Activated CD4-positive, alpha-beta T cell treated with anti-CD3 and anti-CD28 coated beads for 36 hours (primary cell): ENCODE measurements around the gene GADD45B. TPM values are rescaled to one million over a fixed set of nuclear protein-coding genes. Genes with fewer than 3 reads are reported as not detected.
A peak's percentile ranks its signal among the peaks of the same experiment; 100 is the strongest.

Source experiments
- ATAC-seq: fragments of 200-7000 bp; cut with Tn5 transposase; one replicate; pipeline ENCODE4 v1.10.0; 2021; ENCODE audit warnings: mild to moderate bottlenecking, moderate library complexity
- CTCF ChIA-PET: fragments of 350-600 bp; sonication (Branson Sonifier 250); formaldehyde crosslinking; loops from one replicate; lab custom pipeline; 2021; ENCODE audit warnings: antibody characterized with exemption; lab: Charles Lee
- POLR2A ChIA-PET: fragments of 350-600 bp; sonication (Branson Sonifier 250); formaldehyde crosslinking; loops from one replicate; lab custom pipeline; 2021; ENCODE audit warnings: antibody characterized with exemption, inconsistent platforms; lab: Charles Lee
- DNase-seq: peaks from one replicate; pipeline ENCODE4 v3.0.0-alpha.2; 2020
- H3K27ac Mint-ChIP-seq: one replicate; pipeline ENCODE4 v1.8.0; 2021; ENCODE audit warnings: mixed read lengths
- H3K27me3 Mint-ChIP-seq: one replicate; pipeline ENCODE4 v1.8.0; 2021; ENCODE audit warnings: mixed read lengths
- H3K36me3 Mint-ChIP-seq: one replicate; pipeline ENCODE4 v1.8.0; 2021; ENCODE audit warnings: low read depth, mixed read lengths
- H3K4me1 Mint-ChIP-seq: one replicate; pipeline ENCODE4 v1.8.0; 2021; ENCODE audit warnings: mixed read lengths
- H3K4me3 Mint-ChIP-seq: one replicate; pipeline ENCODE4 v1.8.0; 2021; ENCODE audit warnings: mild to moderate bottlenecking, moderate library complexity, mixed read lengths
- H3K9me3 Mint-ChIP-seq: one replicate; pipeline ENCODE4 v1.8.0; 2021; ENCODE audit warnings: low read depth, mixed read lengths
- intact Hi-C, 2 experiments: fragments of 100-400 bp; cut with DNase I in 1 of 2; cut with micrococcal nuclease in 1 of 2; formaldehyde crosslinking; loops; one replicate each; pipeline versions ENCODE4 v1.14.2 to v1.15.1; 2022 to 2024; cut with DNase I, micrococcal nuclease
- total RNA-seq, 2 experiments: library from RNA; stranded (reverse); gene quantifications; one replicate each; pipeline ENCODE4 v1.2.3, GENCODE V29; 2021

The GADD45B gene
- total RNA-seq, 2 experiments from 2014 or later: 57.7 to 71.2 TPM

DNA sequence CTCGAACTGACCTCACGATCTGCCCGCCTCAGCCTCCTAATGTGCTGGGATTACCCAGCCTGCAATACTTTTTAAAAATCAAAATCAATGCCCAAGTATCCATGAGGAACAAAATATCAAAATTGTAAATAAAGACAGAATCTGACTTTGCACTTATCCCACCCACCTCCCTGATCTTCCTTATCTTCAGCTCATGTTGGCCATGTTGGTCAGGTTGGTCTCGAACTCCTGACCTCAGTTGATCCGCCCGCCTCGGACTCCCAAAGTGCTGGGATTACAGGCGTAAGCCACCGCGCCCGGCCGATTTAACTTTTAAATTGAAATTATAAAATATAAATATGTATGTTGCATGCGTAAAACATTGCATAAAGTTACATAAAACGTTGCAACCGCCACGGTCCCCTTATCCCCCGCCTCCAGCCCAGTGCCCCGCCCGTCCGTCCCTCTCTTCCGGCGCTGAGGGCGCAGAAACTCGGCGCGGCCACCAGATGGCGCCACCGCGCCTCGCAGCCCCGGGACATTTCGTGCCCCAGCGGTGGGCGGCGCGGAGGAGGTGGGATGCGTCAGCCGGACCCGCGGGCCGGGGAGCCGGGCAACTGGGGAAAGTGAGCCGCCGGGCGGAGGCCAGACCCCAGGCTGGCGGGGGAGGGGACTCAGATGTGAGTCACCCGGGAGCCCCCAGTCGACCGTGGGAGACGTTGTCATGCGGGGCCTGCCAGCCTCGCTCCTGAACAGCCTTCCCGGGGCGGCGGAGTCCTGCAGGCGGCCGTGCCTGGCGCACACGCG, 1.5 kb upstream of the GADD45B start:
- Mint-ChIP-seq H3K36me3 (peaks cover 23% of the 10 kb centered on the region), H3K27ac (peak overlapping the region; percentile 79), H3K4me3 (peak overlapping the region; percentile 94), H3K27me3 (no peaks in the 10 kb centered on the region), H3K4me1 (peaks cover 21% of the 10 kb centered on the region), H3K9me3 (no peaks in the 10 kb centered on the region)
- CTCF ChIA-PET: interaction anchor here (0.7 to 2.6 kb wide), 9 partner anchors 10 to 1641 kb away, joined by 3 to 11 read pairs (median 4); no protein-coding TSS in a partner anchor
- DNase-seq: peak; percentile 96
- intact Hi-C loops: loop anchor here (1.0 to 5.0 kb wide), 9 partner anchors 17 to 312 kb away; partner anchors contain the start of genes DOT1L (in 1 of the 2), SGTA (in 1 of the 2) and TIMM13 (in 1 of the 2)
- POLR2A ChIA-PET: interaction anchor here (4.1 kb wide), 1 partner anchor 145 kb away, joined by 106 read pairs; no protein-coding TSS in a partner anchor
- ATAC-seq: peak; percentile 24

DNA sequence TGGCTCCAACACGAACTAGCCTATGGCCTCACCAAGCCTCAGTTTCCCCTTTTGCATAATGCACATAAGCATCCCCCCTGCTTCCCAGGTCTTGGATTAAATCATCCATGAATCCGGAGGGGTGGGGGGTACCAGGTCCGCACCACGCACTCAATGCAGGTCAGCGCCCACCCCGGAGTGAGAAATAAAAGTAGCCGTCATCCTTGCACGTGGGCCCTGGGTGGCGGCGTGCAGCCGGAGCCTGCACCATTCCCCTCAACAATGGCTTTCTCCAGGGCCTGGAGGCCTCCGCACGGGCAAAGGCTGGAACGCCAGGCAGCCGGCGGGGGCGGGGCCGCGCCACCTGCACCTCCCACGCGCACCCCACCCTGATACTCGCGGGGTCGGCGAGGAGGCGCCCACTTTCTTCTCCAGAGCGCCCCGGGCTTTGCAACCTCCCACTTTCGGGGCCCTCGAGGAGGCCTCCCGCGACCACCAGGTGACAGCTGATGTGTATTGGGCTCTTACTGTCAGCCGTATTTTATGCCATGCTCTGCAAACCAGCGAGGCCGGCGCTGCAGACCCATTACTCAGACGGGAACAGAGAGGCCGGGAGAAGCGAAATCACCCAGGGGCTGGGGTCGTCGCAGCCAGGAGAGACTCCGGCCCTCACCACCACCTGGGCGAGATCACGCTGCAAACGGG, 767 bp upstream of the GADD45B start:
- DNase-seq: peak; percentile 90
- intact Hi-C loops: loop anchor here in 1 of 2 experiments (1.0 to 5.0 kb wide), 5 partner anchors 48 to 313 kb away; partner anchors contain the start of genes DOT1L, SGTA and TIMM13
- H3K4me3 Mint-ChIP-seq: peak overlapping the region; percentile 94
- H3K4me1 Mint-ChIP-seq: peaks cover 22% of the 10 kb centered on the region
- ATAC-seq: peak; percentile 40
- H3K36me3 Mint-ChIP-seq: peaks cover 23% of the 10 kb centered on the region
- no peaks in the 10 kb centered on the region for H3K9me3 Mint-ChIP-seq
- CTCF ChIA-PET: interaction anchor here (0.7 to 3.6 kb wide), 11 partner anchors 18 to 162 kb away, joined by 3 to 65 read pairs (median 9); partner anchors contain the start of gene LMNB2
- POLR2A ChIA-PET: interaction anchor here (0.6 to 4.1 kb wide), 23 partner anchors 14 to 630 kb away, joined by 3 to 106 read pairs (median 8); partner anchors contain the start of genes LMNB2, THOP1, TIMM13 and ZNF57
- H3K27me3 Mint-ChIP-seq: no peaks in the 10 kb centered on the region
- H3K27ac Mint-ChIP-seq: peak overlapping the region; percentile 79

DNA sequence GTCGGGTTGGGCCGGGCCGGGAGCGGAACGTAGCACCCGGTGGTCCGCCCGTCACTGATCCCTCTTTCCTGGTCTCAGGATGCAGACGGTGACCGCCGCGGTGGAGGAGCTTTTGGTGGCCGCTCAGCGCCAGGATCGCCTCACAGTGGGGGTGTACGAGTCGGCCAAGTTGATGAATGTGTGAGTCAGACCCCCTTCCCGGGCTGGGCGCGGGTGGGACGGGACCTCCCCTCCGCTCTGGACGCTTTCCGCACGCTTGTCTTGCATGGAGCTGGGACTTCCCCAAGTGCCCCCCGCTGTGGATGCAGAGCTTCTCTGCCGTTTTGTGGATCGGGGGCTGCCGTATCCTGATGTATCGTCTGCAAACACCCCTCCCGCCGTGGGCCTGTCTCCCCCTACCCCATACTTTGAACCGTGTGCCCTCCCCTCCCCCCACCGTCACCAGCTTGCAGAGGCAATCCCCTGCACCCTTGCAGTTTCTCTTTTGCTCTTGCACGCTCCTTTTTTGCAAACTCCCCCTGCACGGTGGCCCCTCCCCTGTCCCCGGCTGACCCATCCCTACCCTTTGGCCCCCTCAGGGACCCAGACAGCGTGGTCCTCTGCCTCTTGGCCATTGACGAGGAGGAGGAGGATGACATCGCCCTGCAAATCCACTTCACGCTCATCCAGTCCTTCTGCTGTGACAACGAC, 669 bp downstream of the GADD45B start:
- Mint-ChIP-seq H3K9me3 (peaks cover 5% of the 10 kb centered on the region), H3K27ac (peak overlapping the region; percentile 90), H3K27me3 (no peaks in the 10 kb centered on the region), H3K36me3 (peaks cover 23% of the 10 kb centered on the region), H3K4me3 (peak overlapping the region; percentile 94), H3K4me1 (peaks cover 22% of the 10 kb centered on the region)
- DNase-seq (peak; percentile 88), ATAC-seq (peak; percentile 31)
- ChIA-PET POLR2A (interaction anchor here (0.5 to 4.1 kb wide), 25 partner anchors 16 to 604 kb away, joined by 3 to 106 read pairs (median 6); partner anchors contain the start of genes LMNB2, THOP1, TIMM13 and ZNF57), CTCF (interaction anchor here (0.6 to 3.6 kb wide), 14 partner anchors 20 to 172 kb away, joined by 3 to 65 read pairs (median 6); partner anchors contain the start of gene LMNB2)
- intact Hi-C loops: loop anchor here (1.0 to 5.0 kb wide), 3 partner anchors 77 to 314 kb away; partner anchors contain the start of gene DOT1L (in 1 of the 2)

DNA sequence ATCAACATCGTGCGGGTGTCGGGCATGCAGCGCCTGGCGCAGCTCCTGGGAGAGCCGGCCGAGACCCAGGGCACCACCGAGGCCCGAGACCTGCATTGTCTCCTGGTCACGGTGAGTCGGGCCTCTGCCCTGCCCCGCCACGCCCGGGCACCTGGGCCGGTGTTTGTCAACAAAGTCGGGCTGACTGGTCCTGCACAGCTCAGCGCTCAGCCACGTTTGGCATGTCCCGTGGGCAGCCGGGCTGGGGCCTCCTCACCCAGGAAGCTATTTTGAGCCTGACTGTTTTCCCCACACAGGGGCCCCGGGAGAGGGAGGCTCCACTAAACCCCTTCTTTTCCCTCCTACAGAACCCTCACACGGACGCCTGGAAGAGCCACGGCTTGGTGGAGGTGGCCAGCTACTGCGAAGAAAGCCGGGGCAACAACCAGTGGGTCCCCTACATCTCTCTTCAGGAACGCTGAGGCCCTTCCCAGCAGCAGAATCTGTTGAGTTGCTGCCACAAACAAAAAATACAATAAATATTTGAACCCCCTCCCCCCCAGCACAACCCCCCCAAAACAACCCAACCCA, 1.3 kb downstream of the GADD45B start:
- Mint-ChIP-seq H3K4me3 (peak overlapping the region; percentile 94), H3K9me3 (peaks cover 9% of the 10 kb centered on the region), H3K27me3 (no peaks in the 10 kb centered on the region), H3K27ac (peak overlapping the region; percentile 90), H3K36me3 (peaks cover 23% of the 10 kb centered on the region), H3K4me1 (peaks cover 22% of the 10 kb centered on the region)
- ChIA-PET CTCF (interaction anchor here (1.1 to 3.6 kb wide), 12 partner anchors 13 to 171 kb away, joined by 3 to 65 read pairs (median 6); partner anchors contain the start of gene LMNB2), POLR2A (interaction anchor here (0.5 to 4.1 kb wide), 20 partner anchors 16 to 605 kb away, joined by 3 to 106 read pairs (median 8); partner anchors contain the start of genes LMNB2 and TIMM13)
- intact Hi-C loops: loop anchor here in 1 of 2 experiments (5.0 kb wide), 1 partner anchor 315 kb away; the partner anchor contains the start of gene DOT1L
- DNase-seq (peak; percentile 55), ATAC-seq (no peak)

DNA sequence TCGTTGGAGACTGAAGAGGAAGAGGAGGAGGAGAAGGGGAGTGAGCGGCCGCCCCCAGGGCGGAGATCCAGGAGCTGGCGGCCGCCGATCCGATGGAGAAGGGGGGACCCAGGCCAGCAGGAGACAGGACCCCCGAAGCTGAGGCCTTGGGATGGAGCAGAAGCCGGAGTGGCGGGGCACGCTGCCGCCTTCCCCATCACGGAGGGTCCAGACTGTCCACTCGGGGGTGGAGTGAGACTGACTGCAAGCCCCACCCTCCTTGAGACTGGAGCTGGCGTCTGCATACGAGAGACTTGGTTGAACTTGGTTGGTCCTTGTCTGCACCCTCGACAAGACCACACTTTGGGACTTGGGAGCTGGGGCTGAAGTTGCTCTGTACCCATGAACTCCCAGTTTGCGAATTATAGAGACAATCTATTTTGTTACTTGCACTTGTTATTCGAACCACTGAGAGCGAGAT, 1.8 kb downstream of the GADD45B start:
- ATAC-seq: no peak
- Mint-ChIP-seq H3K27ac (peak overlapping the region; percentile 75), H3K4me3 (peak overlapping the region; percentile 94), H3K27me3 (no peaks in the 10 kb centered on the region), H3K36me3 (peaks cover 23% of the 10 kb centered on the region), H3K4me1 (peaks cover 22% of the 10 kb centered on the region), H3K9me3 (peaks cover 13% of the 10 kb centered on the region)
- DNase-seq: peak; percentile 47
- intact Hi-C loops: loop anchor here (2.0 to 5.0 kb wide), 3 partner anchors 25 to 315 kb away; partner anchors contain the start of gene DOT1L (in 1 of the 2)
- CTCF ChIA-PET: interaction anchor here (1.0 to 3.6 kb wide), 10 partner anchors 12 to 171 kb away, joined by 3 to 65 read pairs (median 4); partner anchors contain the start of gene LMNB2
- POLR2A ChIA-PET: interaction anchor here (0.6 to 4.1 kb wide), 12 partner anchors 16 to 581 kb away, joined by 3 to 106 read pairs (median 6); no protein-coding TSS in a partner anchor

DNA sequence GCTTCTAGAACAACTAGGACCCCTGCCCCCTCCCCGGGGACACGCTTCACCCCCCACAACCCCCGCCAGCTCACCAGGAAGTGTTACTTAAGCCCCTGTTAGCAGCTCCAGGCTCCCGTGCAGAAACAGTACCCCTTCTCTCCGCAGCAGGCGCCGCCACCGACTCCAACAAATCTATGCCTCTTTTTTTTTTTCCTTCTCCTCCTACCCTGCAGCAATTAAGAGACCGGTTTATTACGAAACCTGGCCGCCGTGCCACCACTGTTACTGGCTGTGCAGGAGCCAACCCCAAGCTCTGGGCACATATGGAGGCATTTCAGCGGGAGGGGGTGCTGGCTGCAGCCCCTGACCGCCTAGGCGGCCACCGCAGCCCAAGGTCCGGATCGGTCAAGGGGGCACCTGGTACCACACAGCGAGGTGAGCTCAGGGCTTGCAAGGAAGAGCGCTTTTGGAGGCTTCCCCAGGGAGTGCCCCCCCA, 2.4 kb downstream of the GADD45B start:
- POLR2A ChIA-PET: interaction anchor here (0.6 to 4.1 kb wide), 10 partner anchors 15 to 582 kb away, joined by 3 to 106 read pairs (median 6); no protein-coding TSS in a partner anchor
- Mint-ChIP-seq H3K27ac (peak overlapping the region; percentile 72), H3K4me3 (peak overlapping the region; percentile 94), H3K4me1 (peaks cover 22% of the 10 kb centered on the region), H3K27me3 (no peaks in the 10 kb centered on the region), H3K9me3 (peaks cover 17% of the 10 kb centered on the region), H3K36me3 (peaks cover 27% of the 10 kb centered on the region)
- DNase-seq: peak; percentile 81
- intact Hi-C loops: loop anchor here (2.0 to 5.0 kb wide), 3 partner anchors 24 to 316 kb away; partner anchors contain the start of gene DOT1L (in 1 of the 2)
- no peak for ATAC-seq
- CTCF ChIA-PET: interaction anchor here (0.6 to 3.6 kb wide), 8 partner anchors 12 to 170 kb away, joined by 3 to 65 read pairs (median 3); no protein-coding TSS in a partner anchor

DNA sequence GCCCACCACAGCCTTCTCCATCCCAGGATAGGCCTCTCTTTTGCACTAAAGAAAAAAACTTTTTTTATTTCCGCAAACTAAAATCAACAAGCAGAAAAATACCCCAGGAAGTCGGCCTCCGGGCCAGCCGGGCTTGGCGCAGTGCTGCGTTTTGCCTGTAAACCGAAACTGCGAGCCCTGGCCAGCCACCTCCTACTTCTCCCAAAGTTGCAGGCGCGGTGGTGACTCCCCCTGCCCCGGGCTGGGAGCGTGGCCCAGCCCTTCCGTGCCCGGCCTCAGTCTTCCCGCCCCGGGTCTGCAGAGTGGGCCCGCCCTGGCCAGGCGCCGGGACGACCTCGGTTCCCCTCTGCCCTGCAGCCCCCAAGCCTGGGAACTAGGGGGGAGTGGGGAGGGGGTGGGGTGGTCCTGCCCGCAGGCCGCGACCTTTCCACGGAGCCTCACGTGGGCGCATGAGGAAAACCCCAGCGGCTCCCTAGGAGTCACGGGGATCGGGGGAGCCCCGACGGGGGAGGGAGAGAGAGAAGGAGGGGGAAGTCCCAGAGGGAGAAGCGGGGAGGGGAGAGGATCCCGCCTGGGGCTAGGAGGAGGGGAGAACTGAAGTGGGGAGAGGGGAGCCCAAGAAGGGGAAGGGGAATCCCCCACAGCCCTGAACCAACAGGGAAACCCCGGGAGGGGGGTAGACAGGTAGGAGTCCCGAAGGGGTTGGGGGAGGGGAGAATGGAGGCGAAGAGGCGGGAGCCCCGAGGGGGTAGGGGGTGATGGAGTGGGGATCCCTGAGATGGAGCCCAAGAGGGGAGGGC, 3.0 kb downstream of the GADD45B start:
- Mint-ChIP-seq H3K27ac (peak overlapping the region; percentile 72), H3K4me3 (peak overlapping the region; percentile 94), H3K9me3 (peaks cover 19% of the 10 kb centered on the region), H3K36me3 (peaks cover 27% of the 10 kb centered on the region), H3K4me1 (peaks cover 20% of the 10 kb centered on the region), H3K27me3 (no peaks in the 10 kb centered on the region)
- ChIA-PET CTCF (interaction anchor here (0.6 to 3.6 kb wide), 6 partner anchors 11 to 142 kb away, joined by 3 to 65 read pairs (median 4); no protein-coding TSS in a partner anchor), POLR2A (interaction anchor here (1.2 to 4.1 kb wide), 2 partner anchors 25 to 141 kb away, joined by 3 to 106 read pairs; no protein-coding TSS in a partner anchor)
- ATAC-seq: peak; percentile 17
- intact Hi-C loops: loop anchor here (2.0 to 5.0 kb wide), 3 partner anchors 24 to 317 kb away; partner anchors contain the start of gene DOT1L (in 1 of the 2)
- DNase-seq: peak; percentile 85

DNA sequence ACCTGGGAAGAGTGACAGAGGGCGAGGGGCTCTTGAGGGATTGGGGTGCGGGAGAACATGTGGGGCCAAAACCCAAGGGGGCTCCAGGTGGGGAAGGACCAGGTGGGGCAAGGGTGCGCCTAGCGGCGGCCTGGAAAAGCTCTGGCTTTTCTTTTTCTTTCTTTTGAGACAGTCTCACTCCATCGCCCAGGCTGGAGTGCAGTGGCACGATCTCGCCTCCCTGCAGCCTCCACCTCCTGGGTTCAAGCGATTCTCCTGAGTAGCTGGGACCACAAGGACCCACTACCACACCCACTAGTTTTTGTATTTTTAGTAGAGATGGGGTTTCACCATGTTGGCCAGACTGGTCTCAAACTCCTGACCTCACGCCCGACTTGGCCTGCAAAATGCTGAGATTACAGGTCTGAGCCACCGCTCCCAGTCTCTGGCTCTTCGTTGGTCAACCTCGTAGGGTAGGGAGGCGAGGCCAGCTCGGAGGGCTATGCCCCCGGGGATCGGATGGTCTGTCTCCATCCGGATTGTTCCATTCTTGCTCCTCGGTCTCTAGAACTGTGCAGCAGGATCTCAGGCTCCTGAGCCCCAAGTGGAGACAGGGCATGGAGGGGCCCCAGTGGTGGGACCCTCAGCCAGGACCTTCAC, 3.7 kb downstream of the GADD45B start:
- intact Hi-C loops: loop anchor here (2.0 to 5.0 kb wide), 3 partner anchors 23 to 317 kb away; partner anchors contain the start of gene DOT1L (in 1 of the 2)
- peaks cover 27% of the 10 kb centered on the region for H3K36me3 Mint-ChIP-seq
- DNase-seq (no peak), ATAC-seq (no peak)
- ChIA-PET CTCF (interaction anchor here (0.6 to 1.9 kb wide), 6 partner anchors 18 to 157 kb away, joined by 3 to 6 read pairs (median 3); no protein-coding TSS in a partner anchor), POLR2A (interaction anchor here (0.6 to 1.2 kb wide), 3 partner anchors 24 to 758 kb away, joined by 3 to 6 read pairs (median 4); no protein-coding TSS in a partner anchor)
- H3K27me3 Mint-ChIP-seq: no peaks in the 10 kb centered on the region
- H3K4me3 Mint-ChIP-seq: peak overlapping the region; percentile 94
- H3K27ac Mint-ChIP-seq: peak overlapping the region; percentile 42
- peaks cover 20% of the 10 kb centered on the region for H3K9me3 Mint-ChIP-seq
- H3K4me1 Mint-ChIP-seq: peaks cover 16% of the 10 kb centered on the region
